ENCODE results near the gene NMT1. TPM values are rescaled to one million over a fixed set of nuclear protein-coding genes. Genes with fewer than 3 reads are reported as not detected.

NMT1 gene
- total RNA-seq: 46.0 TPM

- DNase-seq (ENCODE audit: low read depth in 2 of 3, low spot score in 2 of 3): peak; percentile 94 to 100 (median 99)
Observed at GRCh38 chr17:45060797-45061605, at the start of gene NMT1. NMT1 (plus strand) TSS chr17:45061317; CDS start chr17:45061330, 13 bp downstream.

GRCh38 chr17:45011767-45012166 lies 49.4 kb upstream of the NMT1 start:
- DNase-seq (ENCODE audit: low read depth in 2 of 3, low spot score in 2 of 3): no peak

- DNase-seq (ENCODE audit: low read depth in 2 of 3, low spot score in 2 of 3): no peak
Observed at GRCh38 chr17:45013021-45013997, 47.8 kb upstream of the NMT1 start.

GRCh38 chr17:45016237-45016636 lies 44.9 kb upstream of the NMT1 start:
- DNase-seq (ENCODE audit: low read depth in 2 of 3, low spot score in 2 of 3): no peak

- no peak for DNase-seq (ENCODE audit: low read depth in 2 of 3, low spot score in 2 of 3)
Observed at GRCh38 chr17:45016823-45017222, 44.3 kb upstream of the NMT1 start.

- DNase-seq (ENCODE audit: low read depth in 2 of 3, low spot score in 2 of 3): no peak
Observed at GRCh38 chr17:45018514-45018847, 42.6 kb upstream of the NMT1 start.

GRCh38 chr17:45018848-45019711 lies 42.0 kb upstream of the NMT1 start:
- peak in 2 of 3 donors; percentile 40 to 43 for DNase-seq (ENCODE audit: low read depth in 2 of 3, low spot score in 2 of 3)

GRCh38 chr17:45020354-45021138 lies 40.6 kb upstream of the NMT1 start:
- DNase-seq (ENCODE audit: low read depth in 2 of 3, low spot score in 2 of 3): no peak

- peak; percentile 54 to 68 (median 55) for DNase-seq (ENCODE audit: low read depth in 2 of 3, low spot score in 2 of 3)
Observed at GRCh38 chr17:45021607-45022287, 39.4 kb upstream of the NMT1 start.

GRCh38 chr17:45022288-45022648 lies 38.8 kb upstream of the NMT1 start:
- no peak for DNase-seq (ENCODE audit: low read depth in 2 of 3, low spot score in 2 of 3)

GRCh38 chr17:45022655-45023339 lies 38.3 kb upstream of the NMT1 start:
- no peak for DNase-seq (ENCODE audit: low read depth in 2 of 3, low spot score in 2 of 3)

GRCh38 chr17:45029096-45029495 lies 32.0 kb upstream of the NMT1 start:
- DNase-seq (ENCODE audit: low read depth in 2 of 3, low spot score in 2 of 3): no peak

GRCh38 chr17:45029758-45030423 lies 31.2 kb upstream of the NMT1 start:
- DNase-seq (ENCODE audit: low read depth in 2 of 3, low spot score in 2 of 3): no peak

- no peak for DNase-seq (ENCODE audit: low read depth in 2 of 3, low spot score in 2 of 3)
Observed at GRCh38 chr17:45030733-45031132, 30.4 kb upstream of the NMT1 start.

- DNase-seq (ENCODE audit: low read depth in 2 of 3, low spot score in 2 of 3): no peak
Observed at GRCh38 chr17:45031231-45032173, 29.6 kb upstream of the NMT1 start.

GRCh38 chr17:45032174-45032541 lies 29.0 kb upstream of the NMT1 start:
- DNase-seq (ENCODE audit: low read depth in 2 of 3, low spot score in 2 of 3): no peak

GRCh38 chr17:45034599-45034998 lies 26.5 kb upstream of the NMT1 start:
- no peak for DNase-seq (ENCODE audit: low read depth in 2 of 3, low spot score in 2 of 3)
